ENCODE measurements around the gene ITPK1. TPM values are rescaled to one million over a fixed set of nuclear protein-coding genes. Genes with fewer than 3 reads are reported as not detected.

ITPK1 gene
- total RNA-seq, 2 experiments from 2014 or later: 17.8 to 34.7 TPM

GRCh38 chr14:92930737-92931602, 184.8 kb downstream of the ITPK1 start:
- TF ChIP-seq, protein P1, sequence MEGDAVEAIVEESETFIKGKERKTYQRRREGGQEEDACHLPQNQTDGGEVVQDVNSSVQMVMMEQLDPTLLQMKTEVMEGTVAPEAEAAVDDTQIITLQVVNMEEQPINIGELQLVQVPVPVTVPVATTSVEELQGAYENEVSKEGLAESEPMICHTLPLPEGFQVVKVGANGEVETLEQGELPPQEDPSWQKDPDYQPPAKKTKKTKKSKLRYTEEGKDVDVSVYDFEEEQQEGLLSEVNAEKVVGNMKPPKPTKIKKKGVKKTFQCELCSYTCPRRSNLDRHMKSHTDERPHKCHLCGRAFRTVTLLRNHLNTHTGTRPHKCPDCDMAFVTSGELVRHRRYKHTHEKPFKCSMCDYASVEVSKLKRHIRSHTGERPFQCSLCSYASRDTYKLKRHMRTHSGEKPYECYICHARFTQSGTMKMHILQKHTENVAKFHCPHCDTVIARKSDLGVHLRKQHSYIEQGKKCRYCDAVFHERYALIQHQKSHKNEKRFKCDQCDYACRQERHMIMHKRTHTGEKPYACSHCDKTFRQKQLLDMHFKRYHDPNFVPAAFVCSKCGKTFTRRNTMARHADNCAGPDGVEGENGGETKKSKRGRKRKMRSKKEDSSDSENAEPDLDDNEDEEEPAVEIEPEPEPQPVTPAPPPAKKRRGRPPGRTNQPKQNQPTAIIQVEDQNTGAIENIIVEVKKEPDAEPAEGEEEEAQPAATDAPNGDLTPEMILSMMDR (conservative IDR thresholded peaks at IDR 0.05; ENCODE audit: low read length): no peak
- H3K4me1 ChIP-seq (ENCODE audit: insufficient read depth, low read length, poor library complexity, severe bottlenecking): peaks cover 22% of the 10 kb centered on the region
- POLR2A ChIA-PET: no interaction called here
- H4K20me1 ChIP-seq (ENCODE audit: insufficient read depth, low read length): no peaks in the 10 kb centered on the region
- no TSS peak for BruUV-seq (replicated peaks)
- H3K27ac ChIP-seq (ENCODE audit: low read depth, low read length, poor library complexity, severe bottlenecking): no peak overlapping the region
- H3K9me3 ChIP-seq (ENCODE audit: low read length): no peaks in the 10 kb centered on the region
- no peaks in the 10 kb centered on the region for H3K36me3 ChIP-seq (ENCODE audit: insufficient read depth, low read length)
- DNase-seq (ENCODE audit: low spot score): no peak
- intact Hi-C loops (cut with micrococcal nuclease; ENCODE audit: unreplicated experiment): no loop called here
- H3K79me2 ChIP-seq (ENCODE audit: insufficient read depth, low read depth, low read length): no peaks in the 10 kb centered on the region
- no peaks in the 10 kb centered on the region for H3K9me2 ChIP-seq (ENCODE audit: insufficient read depth, low read length)
- no peak overlapping the region for H3K4me3 ChIP-seq (ENCODE audit: low read depth, low read length, poor library complexity, severe bottlenecking)
- CTCF ChIA-PET (ENCODE audit: unreplicated experiment): no interaction called here
- no peak overlapping the region for H2AFZ ChIP-seq (ENCODE audit: low read length)
- H3K4me2 ChIP-seq (ENCODE audit: low read length): no peak overlapping the region

DNA sequence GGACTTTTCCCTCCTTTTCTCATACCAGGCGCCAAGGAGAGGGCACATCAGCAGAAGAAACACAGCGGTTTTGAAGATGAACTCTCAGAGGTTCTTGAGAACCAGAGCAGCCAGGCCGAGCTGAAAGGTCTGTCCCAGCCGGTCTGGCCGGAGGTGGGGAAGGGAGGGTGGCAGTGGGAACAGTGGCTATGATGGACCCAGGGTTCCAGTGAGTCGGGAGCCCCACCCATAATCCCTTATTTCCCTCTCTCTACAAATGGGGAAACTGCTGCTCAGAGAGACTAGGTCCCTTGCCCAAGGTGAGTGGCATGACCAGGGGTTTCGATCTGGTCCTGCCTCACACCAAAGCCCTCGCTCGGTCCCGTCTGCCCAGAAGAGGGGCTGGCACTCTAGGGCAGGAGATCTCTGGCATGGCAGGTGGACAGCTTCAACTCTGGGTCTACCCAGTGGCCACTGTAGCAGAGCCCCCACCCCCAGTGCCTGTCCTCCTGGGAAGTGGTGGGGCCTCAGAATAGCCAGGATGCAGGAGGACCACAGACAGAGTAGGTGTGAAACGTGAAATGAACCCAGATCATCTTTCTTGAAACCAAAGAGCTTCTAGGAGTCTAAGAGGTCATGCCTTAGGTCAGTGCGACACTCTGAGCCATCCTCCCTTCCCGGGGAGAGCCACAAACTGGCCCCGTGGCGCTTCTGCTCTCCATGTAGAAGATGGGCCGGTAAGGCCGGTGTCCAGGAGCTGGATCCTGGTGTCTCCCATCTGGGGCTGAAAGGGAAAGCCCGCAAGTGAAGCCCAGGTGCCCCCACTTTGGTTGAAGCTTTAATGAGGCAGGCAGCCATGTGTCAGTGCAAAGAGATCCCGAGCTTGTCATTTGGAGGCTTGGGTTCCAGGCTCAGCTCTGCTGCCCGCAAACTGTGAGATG, 185.8 kb downstream of the ITPK1 start:
- DNase-seq (ENCODE audit: low spot score): no peak
- intact Hi-C loops (cut with micrococcal nuclease; ENCODE audit: unreplicated experiment): no loop called here
- Histone ChIP-seq H3K4me2 (ENCODE audit: low read length) (no peak overlapping the region), H3K36me3 (ENCODE audit: insufficient read depth, low read length) (no peaks in the 10 kb centered on the region), H3K9me2 (ENCODE audit: insufficient read depth, low read length) (no peaks in the 10 kb centered on the region), H4K20me1 (ENCODE audit: insufficient read depth, low read length) (no peaks in the 10 kb centered on the region), H3K4me1 (ENCODE audit: insufficient read depth, low read length, poor library complexity, severe bottlenecking) (peaks cover 31% of the 10 kb centered on the region), H3K9me3 (ENCODE audit: low read length) (no peaks in the 10 kb centered on the region), H2AFZ (ENCODE audit: low read length) (no peak overlapping the region), H3K27ac (ENCODE audit: low read depth, low read length, poor library complexity, severe bottlenecking) (no peak overlapping the region), H3K4me3 (ENCODE audit: low read depth, low read length, poor library complexity, severe bottlenecking) (no peak overlapping the region), H3K79me2 (ENCODE audit: insufficient read depth, low read depth, low read length) (no peaks in the 10 kb centered on the region)
- ChIA-PET CTCF (ENCODE audit: unreplicated experiment) (no interaction called here), POLR2A (no interaction called here)
- BruUV-seq (replicated peaks): no TSS peak
- TF ChIP-seq, protein P1 (conservative IDR thresholded peaks at IDR 0.05; ENCODE audit: low read length): no peak
- TF ChIP-seq EZH2phosphoT487 (IDR thresholded peaks at IDR 0.05; ENCODE audit: borderline replicate concordance, low read depth, low read length): no peak

All from OCI-LY7 (cell line).